T-cell (primary cell): Measurements from ENCODE around the gene HPS4. TPM values are rescaled to one million over a fixed set of nuclear protein-coding genes. Genes with fewer than 3 reads are reported as not detected.

Experiments
- ATAC-seq, 4 experiments: fragments of 200-7000 bp in 3 of 4; fragments of 150-1000 bp in 1 of 4; cut with Tn5 transposase; replicated peaks in 1 of 4; 1 replicate in 3 of 4; 2 replicates in 1 of 4; pipeline ENCODE4 v1.10.0; 2021; ENCODE audit warnings: moderate library complexity in 3 of 4, mild to moderate bottlenecking in 2 of 4, moderate number of reproducible peaks in 1 of 4
- CTCF ChIA-PET, 2 donors: fragments of 300-600 bp; sonication (Branson Sonifier 250); formaldehyde crosslinking; loops; one replicate each; lab custom pipeline; 2022; ENCODE audit warnings: antibody characterized with exemption in 2 of 2; lab: Charles Lee
- POLR2A ChIA-PET, 2 donors: fragments of 300-600 bp; sonication (Branson Sonifier 250); formaldehyde crosslinking; loops; one replicate each; lab custom pipeline; 2022; ENCODE audit warnings: antibody characterized with exemption in 2 of 2; lab: Charles Lee
- DNase-seq, 35 experiments: peaks; one replicate each; pipeline versions ENCODE4 v3.0.0 to v3.0.0-alpha.2; 2013 to 2023
- H3K27ac ChIP-seq: one replicate; pipeline ENCODE4 v1.5.1; 2013; ENCODE audit warnings: low read length
- H3K27me3 ChIP-seq, 2 experiments: replicated peaks in 1 of 2; 1 replicate in 1 of 2; 2 replicates in 1 of 2; pipeline versions ENCODE4 v1.6.1 to v1.7.0; 2013; ENCODE audit warnings: low read length in 1 of 2, mixed read lengths in 1 of 2; ENCODE audit not compliant: control insufficient read depth in 2 of 2, insufficient read depth in 2 of 2; ENCODE audit errors: extremely low read depth in 1 of 2
- H3K36me3 ChIP-seq, 2 donors: 1 replicate in 1 of 2; 2 replicates in 1 of 2; pipeline versions ENCODE4 v1.6.1 to v1.7.0; 2013; ENCODE audit warnings: low read length in 1 of 2; ENCODE audit not compliant: control insufficient read depth in 2 of 2, insufficient read depth in 1 of 2; ENCODE audit errors: extremely low read depth in 1 of 2
- H3K4me1 ChIP-seq, 2 experiments: 1 replicate in 1 of 2; 2 replicates in 1 of 2; pipeline versions ENCODE4 v1.6.1 to v1.7.0; 2013; ENCODE audit warnings: low read length in 2 of 2, mixed read lengths in 1 of 2; ENCODE audit not compliant: insufficient read depth in 2 of 2, control insufficient read depth in 1 of 2; ENCODE audit errors: extremely low read depth in 1 of 2
- H3K4me3 ChIP-seq, 2 donors: 1 replicate in 1 of 2; 2 replicates in 1 of 2; pipeline versions ENCODE4 v1.5.1 to v1.7.0; 2013; ENCODE audit warnings: mild to moderate bottlenecking in 2 of 2, low read length in 1 of 2, moderate library complexity in 1 of 2; ENCODE audit not compliant: control insufficient read depth in 1 of 2; ENCODE audit errors: extremely low read depth in 1 of 2
- H3K9me3 ChIP-seq: 2 replicates; pipeline ENCODE4 v1.7.0; 2013
- H3K27ac Mint-ChIP-seq, 2 donors: one replicate each; pipeline ENCODE4 v1.8.0; 2020 to 2021; ENCODE audit warnings: mild to moderate bottlenecking in 2 of 2, mixed read lengths in 2 of 2
- H3K27me3 Mint-ChIP-seq, 2 donors: one replicate each; pipeline ENCODE4 v1.8.0; 2021 to 2022; ENCODE audit warnings: mixed read lengths in 2 of 2
- H3K36me3 Mint-ChIP-seq: one replicate; pipeline ENCODE4 v1.8.0; 2021; ENCODE audit warnings: mixed read lengths
- H3K4me1 Mint-ChIP-seq, 3 donors: one replicate each; pipeline ENCODE4 v1.8.0; 2020 to 2022; ENCODE audit warnings: mixed read lengths in 3 of 3, mild to moderate bottlenecking in 1 of 3
- H3K4me3 Mint-ChIP-seq, 3 donors: one replicate each; pipeline ENCODE4 v1.8.0; 2020 to 2022; ENCODE audit warnings: mild to moderate bottlenecking in 3 of 3, mixed read lengths in 3 of 3, moderate library complexity in 3 of 3
- H3K9me3 Mint-ChIP-seq, 3 donors: one replicate each; pipeline ENCODE4 v1.8.0; 2020 to 2022; ENCODE audit warnings: mixed read lengths in 3 of 3
- WGBS: methylation state at CpG from one replicate; pipeline ENCODE4 v1.1.5; 2013; ENCODE audit warnings: missing lambda C conversion rate; ENCODE audit not compliant: insufficient coverage; 5-methylcytosine and 5-hydroxymethylcytosine counted together
- total RNA-seq, 35 experiments: library from RNA in 6 of 35; stranded (reverse) in 6 of 35; fragments of 120-200 nt in 1 of 35; gene quantifications; one replicate each; pipeline versions ENCODE4 v1.2.1 to v1.2.4 and lab custom pipeline; 2013 to 2026

HPS4 gene
- total RNA-seq, 5 donors from 2014 or later (not counting 1 experiment from before 2014, with no cell fraction given) = 38.7 to 53.4 (median 50.0) TPM

- no peak for DNase-seq
- Mint-ChIP-seq H3K9me3 (no peaks in the 10 kb centered on the region), H3K4me3 (peak overlapping the region; percentile 69 to 90 (median 78)), H3K4me1 (peaks cover 72 to 76% (median 73%) of the 10 kb centered on the region in 3 donors), H3K27me3 (no peaks in the 10 kb centered on the region), H3K27ac (peak overlapping the region; percentile 63 to 74), H3K36me3 (peaks cover 37% of the 10 kb centered on the region)
- ChIA-PET CTCF (no interaction called here), POLR2A (no interaction called here)
- H3K4me1 ChIP-seq = peaks cover 26 to 45% of the 10 kb centered on the region in 2 experiments
- H3K36me3 ChIP-seq = peaks cover 0 to 28% of the 10 kb centered on the region in 2 donors
- no peaks in the 10 kb centered on the region for H3K9me3 ChIP-seq
- 64% methylated on average over 9 of the region's 12 CpGs for WGBS
- H3K27me3 ChIP-seq = no peaks in the 10 kb centered on the region
- H3K4me3 ChIP-seq = peak overlapping the region; percentile 20 to 32
- ATAC-seq = no peak
- no peak overlapping the region for H3K27ac ChIP-seq
Measured at GRCh38 chr22:26479792-26480610, 3.6 kb downstream of the HPS4 start.

DNA sequence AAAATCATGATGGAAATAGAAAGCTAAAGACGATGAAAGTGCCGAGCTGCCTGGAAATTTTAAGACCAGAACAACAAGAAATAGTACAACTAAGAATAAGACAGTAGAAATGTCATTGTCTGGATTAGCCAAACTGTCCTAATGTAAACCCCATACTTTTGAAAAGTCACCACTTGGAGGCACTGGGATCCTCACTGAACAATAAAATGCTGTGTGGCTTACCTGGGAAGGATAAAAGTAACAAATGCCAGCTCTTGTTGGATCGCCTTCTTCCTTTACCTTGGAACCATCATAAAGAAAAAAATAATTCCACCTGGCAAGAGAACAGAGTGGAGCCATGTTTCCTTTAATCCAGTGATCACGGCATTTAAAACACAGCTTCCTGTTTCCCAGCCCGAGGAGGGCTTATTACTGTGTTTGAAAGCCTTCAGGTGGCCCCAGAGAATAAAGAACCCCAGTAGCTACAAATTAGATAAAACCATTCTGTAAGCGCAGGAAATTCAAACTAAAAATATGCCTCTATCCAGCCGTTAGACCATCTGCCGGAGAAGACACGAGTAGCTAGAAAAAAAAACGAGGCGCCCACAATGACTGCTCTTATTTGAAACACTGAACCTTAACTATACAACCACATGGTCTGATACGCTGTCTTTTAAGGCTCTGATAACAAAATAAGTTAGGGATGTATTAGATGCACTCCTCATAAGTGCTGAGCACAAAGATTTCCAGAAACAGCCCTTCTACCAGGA is 4.4 kb downstream of the HPS4 start:
- Histone ChIP-seq H3K9me3 (no peaks in the 10 kb centered on the region), H3K27ac (no peak overlapping the region), H3K4me3 (peak overlapping the region; percentile 20 to 32), H3K4me1 (peaks cover 21 to 38% of the 10 kb centered on the region in 2 experiments), H3K27me3 (no peaks in the 10 kb centered on the region), H3K36me3 (peaks cover 0 to 32% of the 10 kb centered on the region in 2 donors)
- no peaks in the 10 kb centered on the region for H3K9me3 Mint-ChIP-seq
- peak overlapping the region; percentile 69 to 90 (median 78) for H3K4me3 Mint-ChIP-seq
- POLR2A ChIA-PET = no interaction called here
- 60% methylated on average over 1 of the region's 12 CpGs for WGBS
- CTCF ChIA-PET = interaction anchor here in 1 of 2 donors (1.0 kb wide), 2 partner anchors 10 to 164 kb away, joined by 3 to 4 read pairs; no protein-coding TSS in a partner anchor
- peaks cover 67 to 71% (median 69%) of the 10 kb centered on the region in 3 donors for H3K4me1 Mint-ChIP-seq
- no peaks in the 10 kb centered on the region for H3K27me3 Mint-ChIP-seq
- DNase-seq (no peak), ATAC-seq (no peak)
- peak overlapping the region; percentile 25 to 74 for H3K27ac Mint-ChIP-seq
- H3K36me3 Mint-ChIP-seq = peaks cover 43% of the 10 kb centered on the region

DNA sequence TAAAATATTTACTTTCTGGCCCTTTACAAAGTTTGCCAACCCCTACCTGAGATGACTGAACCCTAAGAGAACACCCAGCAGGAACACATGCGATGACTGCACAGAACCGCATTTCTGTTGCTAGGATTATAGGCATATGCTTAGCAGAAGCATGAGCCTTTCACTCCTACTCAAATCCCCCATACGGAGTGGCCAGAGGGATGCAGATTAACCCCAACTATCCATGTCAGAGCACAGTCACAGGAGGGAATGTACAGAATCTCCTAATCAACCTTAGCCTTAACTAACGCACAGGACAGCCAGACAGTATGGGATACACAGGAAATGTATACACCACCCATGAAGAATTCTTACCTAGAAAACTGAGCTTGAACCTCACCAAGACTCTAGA is 6.2 kb downstream of the HPS4 start:
- Histone ChIP-seq H3K27me3 (no peaks in the 10 kb centered on the region), H3K9me3 (no peaks in the 10 kb centered on the region), H3K27ac (no peak overlapping the region), H3K4me3 (no peak overlapping the region), H3K36me3 (peaks cover 0 to 46% of the 10 kb centered on the region in 2 donors), H3K4me1 (peaks cover 12 to 27% of the 10 kb centered on the region in 2 experiments)
- no peaks in the 10 kb centered on the region for H3K27me3 Mint-ChIP-seq
- POLR2A ChIA-PET = no interaction called here
- no peak overlapping the region for H3K27ac Mint-ChIP-seq
- H3K4me3 Mint-ChIP-seq = peak overlapping the region in 1 of 3 donors; percentile 53
- DNase-seq (no peak), ATAC-seq (no peak)
- peaks cover 60% of the 10 kb centered on the region for H3K36me3 Mint-ChIP-seq
- WGBS = 27% methylated on average over 3 of the region's 4 CpGs
- CTCF ChIA-PET = no interaction called here
- peaks cover 53 to 61% (median 56%) of the 10 kb centered on the region in 3 donors for H3K4me1 Mint-ChIP-seq
- H3K9me3 Mint-ChIP-seq = no peaks in the 10 kb centered on the region

DNA sequence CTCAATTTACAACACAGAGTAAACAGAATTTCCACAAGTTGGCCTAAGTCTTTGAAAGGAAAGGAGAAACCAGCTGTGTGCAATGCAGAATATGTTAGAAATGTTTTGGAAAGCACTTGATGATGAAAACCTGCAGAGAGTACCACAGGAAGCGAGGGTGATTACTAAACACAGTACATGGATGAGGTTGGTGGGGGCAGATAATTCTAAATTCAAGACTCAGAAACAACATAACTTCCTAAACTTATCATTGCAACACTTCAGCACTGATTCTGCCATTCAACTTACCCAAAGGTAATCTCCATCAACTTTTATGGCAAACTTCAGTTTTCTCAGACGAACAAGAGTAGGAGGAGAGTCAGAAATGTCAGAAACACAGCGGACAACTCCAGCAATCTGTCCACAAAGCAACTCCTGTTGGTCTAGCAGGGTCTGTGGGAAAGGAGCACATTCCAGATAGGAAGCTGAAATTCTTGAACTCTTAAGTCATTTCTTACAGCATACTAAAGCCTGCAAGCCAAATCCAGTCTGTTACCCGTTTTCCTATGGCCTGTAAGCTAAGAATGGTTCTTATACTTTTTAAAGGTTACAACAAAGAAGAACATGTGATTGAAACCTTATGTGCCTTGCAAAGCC is 6.8 kb downstream of the HPS4 start:
- Histone ChIP-seq H3K27me3 (no peaks in the 10 kb centered on the region), H3K9me3 (no peaks in the 10 kb centered on the region), H3K36me3 (peaks cover 0 to 51% of the 10 kb centered on the region in 2 donors), H3K4me1 (peaks cover 10 to 26% of the 10 kb centered on the region in 2 experiments), H3K4me3 (no peak overlapping the region), H3K27ac (no peak overlapping the region)
- ChIA-PET CTCF (no interaction called here), POLR2A (no interaction called here)
- peaks cover 65% of the 10 kb centered on the region for H3K36me3 Mint-ChIP-seq
- no peak overlapping the region for H3K27ac Mint-ChIP-seq
- no peak overlapping the region for H3K4me3 Mint-ChIP-seq
- DNase-seq (no peak), ATAC-seq (no peak)
- H3K9me3 Mint-ChIP-seq = no peaks in the 10 kb centered on the region
- no peaks in the 10 kb centered on the region for H3K27me3 Mint-ChIP-seq
- H3K4me1 Mint-ChIP-seq = peaks cover 48 to 56% (median 51%) of the 10 kb centered on the region in 3 donors
- 100% methylated on average over 1 of the region's 4 CpGs for WGBS

DNA sequence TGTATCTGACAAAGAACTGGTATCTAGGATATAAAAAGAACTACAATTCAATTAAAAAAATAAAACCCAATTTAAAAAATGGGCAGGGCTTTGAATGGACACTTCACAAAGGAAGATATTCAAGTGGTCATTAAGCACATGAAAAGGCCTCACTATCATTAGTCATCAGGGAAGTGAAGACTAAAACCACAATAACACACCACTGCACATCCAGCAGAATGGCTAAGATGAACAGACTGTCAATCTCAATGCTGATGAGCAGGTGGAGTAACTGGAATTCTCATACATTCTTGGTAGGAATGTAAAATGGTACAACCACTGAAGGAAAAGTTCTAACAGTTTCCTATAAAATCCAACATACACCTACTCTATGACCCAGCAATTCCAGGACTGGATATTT is 8.9 kb downstream of the HPS4 start:
- ChIA-PET CTCF (no interaction called here), POLR2A (no interaction called here)
- Histone ChIP-seq H3K27ac (no peak overlapping the region), H3K36me3 (peaks cover 0 to 69% of the 10 kb centered on the region in 2 donors), H3K4me3 (no peak overlapping the region), H3K27me3 (no peaks in the 10 kb centered on the region), H3K4me1 (peaks cover 8 to 9% of the 10 kb centered on the region in 2 experiments), H3K9me3 (no peaks in the 10 kb centered on the region)
- no peaks in the 10 kb centered on the region for H3K27me3 Mint-ChIP-seq
- no peaks in the 10 kb centered on the region for H3K9me3 Mint-ChIP-seq
- peaks cover 74% of the 10 kb centered on the region for H3K36me3 Mint-ChIP-seq
- ATAC-seq (no peak), DNase-seq (no peak)
- H3K4me3 Mint-ChIP-seq = no peak overlapping the region
- H3K27ac Mint-ChIP-seq = no peak overlapping the region
- H3K4me1 Mint-ChIP-seq = peaks cover 27 to 35% (median 31%) of the 10 kb centered on the region in 3 donors

GRCh38 chr22:26471522-26471921 is 12.1 kb downstream of the HPS4 start:
- ATAC-seq (no peak), DNase-seq (no peak)
- no peaks in the 10 kb centered on the region for H3K27me3 ChIP-seq
- no peaks in the 10 kb centered on the region for H3K9me3 Mint-ChIP-seq
- WGBS = 100% methylated on average over 1 of the region's 5 CpGs
- no peaks in the 10 kb centered on the region for H3K27me3 Mint-ChIP-seq
- no peak overlapping the region for H3K4me3 ChIP-seq
- no peak overlapping the region for H3K27ac Mint-ChIP-seq
- ChIA-PET CTCF (no interaction called here), POLR2A (no interaction called here)
- peaks cover under 1 to 7% (median 5%) of the 10 kb centered on the region in 3 donors for H3K4me1 Mint-ChIP-seq
- H3K4me1 ChIP-seq = no peaks in the 10 kb centered on the region
- peaks cover 70% of the 10 kb centered on the region for H3K36me3 Mint-ChIP-seq
- H3K36me3 ChIP-seq = peaks cover 0 to 82% of the 10 kb centered on the region in 2 donors
- H3K27ac ChIP-seq = no peak overlapping the region
- H3K9me3 ChIP-seq = no peaks in the 10 kb centered on the region
- no peak overlapping the region for H3K4me3 Mint-ChIP-seq
